SKM-1 (cell line): Measurements from ENCODE around the gene EPN2.

Experiments
- DNase-seq: peaks from one replicate; lab custom pipeline; 2025; ENCODE audit not compliant: unreplicated experiment; lab: John Stamatoyannopoulos, UW

The EPN2 gene

GRCh38 chr17:19291646-19292376 is 54.6 kb downstream of the EPN2 start:
- no peak for DNase-seq

GRCh38 chr17:19292377-19292711 is 55.2 kb downstream of the EPN2 start:
- DNase-seq, result no peak

GRCh38 chr17:19294443-19294842 is 57.3 kb downstream of the EPN2 start:
- no peak for DNase-seq

- no peak for DNase-seq
These were observed 58.4 kb downstream of the EPN2 start for GRCh38 chr17:19295473-19296135.

- no peak for DNase-seq
These were observed 59.9 kb downstream of the EPN2 start for GRCh38 chr17:19296786-19297778.

GRCh38 chr17:19298569-19299213 is 61.5 kb downstream of the EPN2 start:
- DNase-seq, result no peak

- no peak for DNase-seq
These were observed 62.1 kb downstream of the EPN2 start for GRCh38 chr17:19299214-19299747.

- DNase-seq, result no peak
These were observed 62.7 kb downstream of the EPN2 start for GRCh38 chr17:19299866-19300265.

GRCh38 chr17:19301274-19301951 is 64.2 kb downstream of the EPN2 start:
- no peak for DNase-seq

- no peak for DNase-seq
These were observed 64.8 kb downstream of the EPN2 start for GRCh38 chr17:19301973-19302372.

GRCh38 chr17:19302791-19303331 is 65.7 kb downstream of the EPN2 start:
- DNase-seq, result no peak

- no peak for DNase-seq
These were observed 66.2 kb downstream of the EPN2 start for GRCh38 chr17:19303367-19303776.

GRCh38 chr17:19304209-19304608 is 67.0 kb downstream of the EPN2 start:
- peak; percentile 91 for DNase-seq

- no peak for DNase-seq
These were observed 67.6 kb downstream of the EPN2 start for GRCh38 chr17:19304751-19305150.

- no peak for DNase-seq
These were observed 68.1 kb downstream of the EPN2 start for GRCh38 chr17:19305256-19305655.

- DNase-seq, result no peak
These were observed 68.6 kb downstream of the EPN2 start for GRCh38 chr17:19305761-19306159.

GRCh38 chr17:19306160-19307111 is 69.3 kb downstream of the EPN2 start:
- DNase-seq, result no peak

GRCh38 chr17:19307521-19307920 is 70.4 kb downstream of the EPN2 start:
- DNase-seq, result no peak

- DNase-seq, result no peak
These were observed 71.2 kb downstream of the EPN2 start for GRCh38 chr17:19308398-19308797.
